Gastroesophageal sphincter (tissue), 3 donors: ENCODE measurements around the gene NUP153.

ENCODE experiments used
- EP300 ChIP-seq: sonication (generic); formaldehyde crosslinking; IDR thresholded peaks from one replicate; pipeline ENCODE4 v1.6.1; 2017; ENCODE audit warnings: antibody characterized with exemption, mild to moderate bottlenecking
- POLR2A ChIP-seq, 2 donors: fragments of 450-650 bp; IDR thresholded peaks; one replicate each; pipeline ENCODE4 v1.6.1; 2017; ENCODE audit warnings: antibody characterized with exemption in 2 of 2, mild to moderate bottlenecking in 2 of 2, moderate library complexity in 1 of 2
- POLR2AphosphoS5 ChIP-seq: sonication (generic); formaldehyde crosslinking; IDR thresholded peaks from one replicate; pipeline ENCODE4 v1.6.1; 2017; ENCODE audit warnings: antibody characterized with exemption
- TF ChIP-seq, protein P1 (sequence below), 4 experiments: fragments of 200-600 bp in 2 of 4; fragments of 450-650 bp in 2 of 4; sonication (generic) in 1 of 4; IDR thresholded peaks; one replicate each; pipeline ENCODE4 v1.5.1; 2017 to 2019; ENCODE audit warnings: antibody characterized with exemption in 4 of 4, mild to moderate bottlenecking in 2 of 4, moderate library complexity in 2 of 4

- TF ChIP-seq POLR2A (IDR thresholded peaks at IDR 0.05) (no peak), POLR2AphosphoS5 (no peak), EP300 (no peak)
- TF ChIP-seq, protein P1, sequence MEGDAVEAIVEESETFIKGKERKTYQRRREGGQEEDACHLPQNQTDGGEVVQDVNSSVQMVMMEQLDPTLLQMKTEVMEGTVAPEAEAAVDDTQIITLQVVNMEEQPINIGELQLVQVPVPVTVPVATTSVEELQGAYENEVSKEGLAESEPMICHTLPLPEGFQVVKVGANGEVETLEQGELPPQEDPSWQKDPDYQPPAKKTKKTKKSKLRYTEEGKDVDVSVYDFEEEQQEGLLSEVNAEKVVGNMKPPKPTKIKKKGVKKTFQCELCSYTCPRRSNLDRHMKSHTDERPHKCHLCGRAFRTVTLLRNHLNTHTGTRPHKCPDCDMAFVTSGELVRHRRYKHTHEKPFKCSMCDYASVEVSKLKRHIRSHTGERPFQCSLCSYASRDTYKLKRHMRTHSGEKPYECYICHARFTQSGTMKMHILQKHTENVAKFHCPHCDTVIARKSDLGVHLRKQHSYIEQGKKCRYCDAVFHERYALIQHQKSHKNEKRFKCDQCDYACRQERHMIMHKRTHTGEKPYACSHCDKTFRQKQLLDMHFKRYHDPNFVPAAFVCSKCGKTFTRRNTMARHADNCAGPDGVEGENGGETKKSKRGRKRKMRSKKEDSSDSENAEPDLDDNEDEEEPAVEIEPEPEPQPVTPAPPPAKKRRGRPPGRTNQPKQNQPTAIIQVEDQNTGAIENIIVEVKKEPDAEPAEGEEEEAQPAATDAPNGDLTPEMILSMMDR (IDR thresholded peaks at IDR 0.05) = no peak
These were observed 68.5 kb downstream of the NUP153 start for GRCh38 chr6:17638212-17638715.
